GM18858 (cell line): Measurements from ENCODE around the gene COL6A3.

Experiments used
- ATAC-seq: cut with Tn5 transposase; IDR thresholded peaks from one replicate; pipeline ENCODE4 v1.9.1; 2021; ENCODE audit not compliant: unreplicated experiment

The COL6A3 gene

DNA sequence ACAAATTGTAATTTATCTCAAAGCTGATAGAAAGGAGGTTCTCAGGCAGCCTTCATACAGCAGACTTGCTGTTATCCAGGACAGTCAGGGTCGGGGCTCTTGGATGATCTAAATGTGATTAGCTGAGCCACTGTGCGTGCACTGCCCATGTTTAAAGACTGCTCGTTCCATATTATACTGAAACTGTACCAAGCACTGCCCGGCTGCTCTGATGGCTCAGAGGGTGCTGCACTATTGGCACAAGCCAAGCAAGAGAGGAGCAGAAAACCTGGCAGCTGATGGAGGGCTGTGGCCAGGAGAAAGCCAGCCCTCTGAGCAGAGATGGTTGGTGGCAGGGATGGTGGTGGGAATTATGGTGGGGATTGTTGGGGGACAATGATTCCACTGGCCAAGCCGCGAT is 63.4 kb downstream of the COL6A3 start:
- ATAC-seq, result no peak

DNA sequence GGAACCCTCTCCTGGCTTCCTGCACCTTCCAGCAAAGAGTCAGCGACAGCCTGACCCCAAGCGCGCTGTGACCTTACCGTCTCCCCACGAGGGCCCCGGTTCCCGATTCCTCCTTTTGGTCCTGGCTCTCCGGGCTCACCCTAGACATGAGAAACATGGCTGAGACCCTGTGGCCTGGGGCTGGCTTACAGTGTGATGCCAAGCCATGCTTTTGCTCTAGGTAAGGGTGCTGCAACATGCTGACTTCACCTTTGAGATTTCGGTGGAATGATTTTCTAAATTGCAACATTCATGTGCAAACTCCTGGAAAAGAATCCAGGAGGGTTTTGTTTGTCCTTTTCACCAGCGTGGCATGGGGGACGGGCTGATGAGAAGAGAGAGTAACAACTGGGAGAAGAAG is 63.9 kb downstream of the COL6A3 start:
- ATAC-seq, result no peak

DNA sequence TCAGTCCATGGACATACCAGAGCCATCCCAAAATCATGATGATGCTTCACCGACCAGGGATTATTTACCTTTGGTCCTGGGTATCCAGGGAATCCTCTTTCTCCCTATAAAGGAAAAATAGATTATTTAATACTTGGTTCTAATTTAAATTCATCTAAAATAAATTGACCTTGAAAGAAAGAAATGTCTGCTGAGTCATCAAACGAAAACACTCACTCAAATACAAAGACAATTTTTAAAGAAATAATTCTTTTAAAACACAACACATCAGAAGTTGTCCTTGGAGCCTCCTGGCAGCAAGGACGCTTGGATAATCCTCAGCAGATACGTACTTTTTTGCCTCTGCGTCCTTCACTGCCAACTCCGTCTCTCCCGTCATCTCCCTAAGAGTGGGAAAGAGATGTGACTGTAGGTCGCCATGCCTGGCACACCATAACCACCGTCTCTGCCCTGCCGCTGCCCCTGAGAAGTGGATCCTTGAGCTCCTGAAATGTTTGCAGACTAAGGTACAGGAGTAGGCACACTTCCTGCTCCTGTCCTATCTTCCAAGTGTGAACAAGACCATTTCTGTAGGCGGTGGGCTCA is 65.6 kb downstream of the COL6A3 start:
- no peak for ATAC-seq

DNA sequence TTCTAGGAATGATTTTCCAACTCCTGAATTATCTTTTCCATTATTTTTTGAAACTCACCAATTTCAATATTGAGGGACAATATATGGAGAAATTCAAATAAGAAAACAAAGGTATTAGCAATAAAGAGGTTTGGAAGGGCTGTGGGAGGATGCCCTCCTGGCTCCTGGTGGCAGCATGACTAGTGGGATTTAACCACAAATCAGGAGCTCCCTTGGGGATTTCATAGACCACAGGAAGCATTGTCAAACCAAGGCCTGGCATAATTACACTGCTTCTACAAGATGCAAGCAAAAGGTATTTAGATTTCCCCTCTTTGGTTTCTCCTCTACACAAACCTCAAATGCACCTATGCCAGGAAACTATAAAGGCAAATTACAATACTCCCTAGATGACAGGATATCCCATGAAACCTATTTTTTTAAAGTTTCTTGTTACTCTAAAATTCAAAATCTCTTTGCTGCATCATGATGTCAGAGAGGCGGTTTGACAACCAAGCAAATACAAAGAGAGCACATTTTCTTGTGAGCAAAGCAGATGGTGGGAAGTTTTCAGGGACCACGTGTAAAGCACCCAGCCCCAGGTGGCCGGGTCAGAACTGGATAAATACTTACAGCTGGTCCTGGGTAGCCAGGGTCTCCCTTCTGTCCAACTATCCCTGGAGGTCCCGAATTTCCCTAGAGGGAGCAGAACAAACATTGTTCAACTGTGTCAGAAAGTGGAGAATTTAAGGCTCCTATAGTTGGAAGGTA is 67.9 kb downstream of the COL6A3 start:
- ATAC-seq, result no peak

DNA sequence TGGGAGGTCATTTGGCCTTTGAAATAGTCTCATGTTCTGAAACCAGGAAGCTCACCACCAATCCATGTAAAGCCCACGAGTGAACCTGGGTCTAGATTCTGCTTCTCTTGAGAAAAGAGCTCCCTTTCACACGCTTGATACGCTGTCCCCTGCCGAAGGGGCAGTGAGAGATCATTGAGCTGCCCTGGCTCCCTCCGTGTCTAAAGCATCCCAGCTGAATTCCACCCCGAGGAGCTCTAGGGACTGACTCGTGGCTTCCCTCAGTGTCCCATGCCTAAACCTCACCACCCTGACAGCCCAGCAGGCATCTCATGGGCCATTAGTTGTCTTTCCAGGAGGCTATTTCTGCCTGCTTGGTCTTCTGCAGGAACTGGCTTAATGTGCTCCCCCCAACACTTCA is 68.6 kb downstream of the COL6A3 start:
- no peak for ATAC-seq

DNA sequence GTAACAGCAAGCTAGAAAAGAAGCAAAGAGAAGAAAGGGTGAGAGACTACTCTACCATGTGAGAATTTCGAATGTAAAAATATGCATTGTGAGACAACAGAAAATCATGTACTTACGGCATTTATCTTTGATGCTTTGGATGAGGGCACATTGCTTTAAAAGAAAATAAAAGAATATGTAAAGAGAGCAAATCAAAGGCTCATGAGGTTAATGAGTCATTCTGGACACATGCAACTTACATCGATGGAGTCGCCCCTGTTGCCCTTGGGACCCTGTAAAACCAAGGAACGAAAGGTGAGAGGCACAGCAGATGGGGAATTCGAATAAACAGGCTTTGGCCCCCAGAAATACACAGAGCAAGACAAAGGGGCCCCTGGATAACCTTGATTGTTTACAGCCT is 69.0 kb downstream of the COL6A3 start:
- ATAC-seq, result no peak

DNA sequence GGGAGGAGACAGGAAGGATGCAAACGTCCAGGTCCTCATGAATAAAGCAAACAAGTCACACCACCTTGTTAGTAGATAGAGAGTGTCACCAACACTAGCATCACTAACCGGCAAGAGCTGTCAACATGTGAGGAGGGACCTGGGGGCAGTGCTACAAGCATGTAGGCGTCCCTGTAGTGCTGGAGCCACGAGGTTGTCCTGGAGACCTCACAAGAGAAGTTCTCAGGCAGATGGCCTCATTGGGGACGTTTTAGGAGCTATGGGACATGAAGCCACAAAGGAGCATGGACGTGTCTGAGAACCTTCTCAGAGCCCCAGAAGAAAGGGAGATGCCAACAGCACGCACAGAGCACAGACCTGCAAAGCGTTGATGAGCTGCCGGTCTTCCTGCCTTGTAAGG is 70.0 kb downstream of the COL6A3 start:
- no peak for ATAC-seq

DNA sequence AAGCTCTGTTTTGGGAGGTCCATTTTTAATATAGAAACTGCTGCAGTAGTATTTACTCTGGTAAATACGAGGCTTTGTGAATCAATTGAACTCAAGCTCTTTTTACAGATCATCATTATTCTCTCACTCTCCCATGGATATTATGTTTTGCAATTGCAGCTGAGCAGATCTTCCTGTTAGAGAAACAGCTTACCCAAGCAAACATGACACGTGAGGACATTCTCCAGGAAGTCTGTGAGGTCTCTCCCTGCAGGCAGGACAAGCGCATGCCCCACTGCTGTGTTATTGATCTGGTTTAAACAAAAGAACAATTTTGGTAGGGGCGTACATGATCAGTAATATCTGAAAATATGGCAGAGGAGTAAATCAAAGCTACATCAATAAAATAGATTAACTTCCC is 72.1 kb downstream of the COL6A3 start:
- ATAC-seq, result no peak

DNA sequence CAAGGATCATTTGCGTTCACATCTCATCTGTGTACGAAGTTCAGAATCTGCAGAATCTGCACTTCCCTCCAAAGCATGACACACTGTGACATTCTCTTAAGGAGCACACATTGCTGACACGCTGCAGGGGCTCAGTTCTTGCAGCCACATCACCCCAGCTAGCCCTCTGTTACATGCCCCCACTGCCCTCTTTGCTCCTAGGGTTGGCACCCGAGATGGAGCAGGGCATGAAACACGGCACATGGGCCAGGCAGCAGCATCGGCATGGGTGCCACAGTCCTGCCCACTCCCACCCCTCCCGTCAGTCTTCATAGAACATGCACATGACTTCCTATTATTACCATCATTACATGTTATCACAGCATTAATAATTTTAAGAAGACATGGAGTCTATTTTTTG is 76.4 kb downstream of the COL6A3 start:
- no peak for ATAC-seq

DNA sequence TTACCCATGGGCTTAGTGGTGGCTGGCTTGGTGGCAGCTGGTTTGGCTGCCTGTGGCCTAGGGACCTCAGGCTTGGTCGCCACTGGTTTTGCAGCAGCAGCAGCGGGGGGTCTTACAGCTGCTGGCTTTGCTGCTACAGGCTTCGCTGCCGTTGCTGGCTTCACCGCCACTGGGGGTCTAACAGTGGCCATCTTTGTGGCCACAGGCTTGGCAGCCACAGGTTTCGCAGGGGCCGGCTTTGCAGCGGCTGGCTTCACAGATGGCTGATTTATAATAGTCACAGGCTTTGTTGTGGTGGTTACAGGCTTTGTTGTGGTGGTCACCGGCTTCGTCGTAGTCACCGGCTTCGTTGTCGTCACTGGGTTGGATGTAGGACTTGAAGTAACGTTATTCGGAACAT is 77.8 kb downstream of the COL6A3 start:
- no peak for ATAC-seq

DNA sequence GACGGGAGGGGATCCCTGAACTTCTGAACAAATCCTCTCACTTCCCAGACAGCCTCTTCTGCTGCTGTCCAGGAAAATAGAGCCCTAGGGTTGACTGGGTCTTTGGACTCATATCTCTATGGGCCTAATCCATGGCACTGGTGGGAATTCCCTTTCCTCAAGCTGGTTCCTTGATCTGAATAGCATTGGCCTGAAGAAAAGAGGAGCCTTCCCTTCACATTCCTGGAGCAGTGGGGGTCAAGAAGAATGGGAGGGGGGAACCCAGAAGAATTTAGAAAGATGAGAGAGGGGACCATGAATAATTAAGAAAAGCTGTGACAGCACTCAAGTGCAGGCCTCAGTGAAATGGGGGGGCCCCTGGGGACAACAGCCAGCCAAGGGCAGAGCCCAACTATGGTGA is 80.2 kb downstream of the COL6A3 start:
- ATAC-seq, result no peak

DNA sequence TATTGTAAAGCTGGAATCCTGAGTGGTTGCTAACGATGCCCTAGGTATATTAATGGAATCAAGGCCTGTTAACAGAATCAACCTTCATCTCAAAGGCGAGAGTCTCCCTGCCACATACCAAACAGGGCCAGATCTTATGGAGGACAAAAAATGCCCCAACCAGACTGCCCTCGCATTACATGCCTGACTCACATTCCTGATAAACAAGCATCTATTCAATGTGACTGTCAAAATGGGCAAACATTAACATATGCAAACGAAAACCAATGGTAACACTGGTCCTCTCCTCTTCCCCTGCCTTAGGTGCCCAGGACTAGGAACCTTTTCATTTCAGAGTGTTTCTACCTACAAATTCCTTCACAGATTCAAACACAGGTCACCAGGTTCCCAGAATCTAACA is 83.4 kb downstream of the COL6A3 start:
- ATAC-seq, result no peak

DNA sequence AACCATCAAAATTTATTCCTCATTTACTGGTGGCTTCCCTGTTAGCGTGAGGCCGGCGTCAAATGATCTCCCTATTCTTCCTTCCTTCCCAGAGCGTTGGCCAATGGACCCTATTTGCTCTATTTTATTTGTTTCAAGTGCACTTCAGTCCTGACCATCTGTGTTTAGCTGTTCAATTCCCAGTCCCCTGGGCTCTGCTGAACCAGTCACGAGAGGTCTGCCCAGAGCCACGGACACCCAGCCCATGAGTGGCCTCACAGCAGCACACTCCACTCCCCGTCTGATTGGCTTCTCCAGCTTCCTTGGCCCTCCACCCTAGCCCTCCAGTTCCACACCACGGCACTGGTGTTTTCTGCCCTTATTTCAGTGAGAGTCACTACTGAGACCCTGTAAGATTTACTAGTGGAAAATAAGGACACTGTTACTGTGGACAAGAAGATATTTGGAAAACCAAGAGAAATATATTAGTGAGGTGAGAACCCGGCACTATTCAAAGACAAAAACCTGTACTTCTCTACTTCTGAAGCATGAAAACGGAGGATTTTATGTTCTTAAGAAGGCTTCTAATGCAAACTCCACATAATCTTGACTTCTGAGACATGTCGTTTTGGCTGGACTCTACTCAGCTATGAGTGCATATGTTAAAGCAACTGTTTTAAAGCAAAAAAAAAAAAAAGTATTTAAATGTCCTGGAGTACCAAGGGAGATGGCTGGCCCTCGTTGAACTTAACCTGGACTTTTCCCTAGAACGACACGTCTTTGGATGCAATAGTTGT is 86.6 kb downstream of the COL6A3 start:
- ATAC-seq, result no peak

DNA sequence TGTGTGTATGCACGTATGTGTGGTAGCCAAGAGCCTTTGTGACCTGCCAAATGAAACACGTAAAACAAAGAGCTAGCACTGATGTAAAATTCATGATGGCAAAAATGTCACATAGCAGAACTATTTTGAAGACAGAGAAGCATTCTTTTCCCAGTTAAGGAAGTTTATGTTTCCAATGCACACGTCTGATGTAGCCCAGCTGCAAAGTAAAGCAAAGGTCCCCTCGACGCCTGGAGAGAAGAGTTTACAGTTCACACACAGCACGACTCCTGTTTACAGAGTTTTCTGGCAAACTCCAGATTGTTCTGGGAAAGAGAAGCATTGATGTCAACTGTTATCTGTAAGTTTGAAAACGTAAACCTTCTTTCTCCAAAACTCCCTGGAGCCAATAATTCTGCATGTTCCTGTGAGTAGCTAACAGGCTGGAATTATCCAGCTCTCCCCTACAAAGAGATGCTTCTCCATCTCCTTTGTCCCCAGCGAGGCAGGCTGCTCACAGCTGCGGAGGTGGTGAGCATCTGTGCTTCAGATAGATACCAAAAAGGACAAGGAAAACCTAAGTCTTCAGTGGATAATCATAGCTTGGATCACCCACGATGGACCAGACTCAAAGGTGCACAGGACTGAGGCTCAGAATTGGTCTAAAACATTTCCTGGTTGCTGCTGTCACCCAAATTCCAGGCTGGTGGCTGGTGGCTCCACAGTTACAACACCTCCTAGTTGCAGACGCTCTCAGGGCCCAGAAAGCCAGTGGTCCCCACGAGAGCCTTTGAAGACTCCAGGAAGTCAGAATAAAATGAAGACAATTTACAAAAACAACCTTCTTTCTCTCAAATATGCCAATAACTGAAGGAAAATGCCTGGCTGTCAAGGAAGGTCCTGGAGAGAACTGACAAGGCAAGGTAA is 87.4 kb downstream of the COL6A3 start:
- no peak for ATAC-seq

DNA sequence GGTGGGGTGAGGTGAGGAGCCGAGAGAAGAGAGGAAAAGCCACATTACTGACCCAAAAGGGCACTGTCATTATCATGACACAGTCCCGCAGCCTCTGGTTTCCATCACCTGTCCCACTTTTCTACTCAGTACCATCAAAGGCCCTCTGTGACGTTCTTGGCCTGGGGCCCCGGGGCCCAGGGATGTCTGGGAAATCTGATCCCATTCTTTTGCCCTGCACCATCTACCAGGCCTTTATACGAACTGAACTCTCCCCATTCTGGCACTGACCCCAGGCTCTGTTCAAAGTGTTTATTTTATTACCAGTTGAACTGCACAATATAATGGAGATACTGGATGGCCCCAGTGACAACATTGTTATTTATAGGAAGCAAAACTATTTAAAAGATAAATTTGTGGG is 89.1 kb downstream of the COL6A3 start:
- no peak for ATAC-seq

DNA sequence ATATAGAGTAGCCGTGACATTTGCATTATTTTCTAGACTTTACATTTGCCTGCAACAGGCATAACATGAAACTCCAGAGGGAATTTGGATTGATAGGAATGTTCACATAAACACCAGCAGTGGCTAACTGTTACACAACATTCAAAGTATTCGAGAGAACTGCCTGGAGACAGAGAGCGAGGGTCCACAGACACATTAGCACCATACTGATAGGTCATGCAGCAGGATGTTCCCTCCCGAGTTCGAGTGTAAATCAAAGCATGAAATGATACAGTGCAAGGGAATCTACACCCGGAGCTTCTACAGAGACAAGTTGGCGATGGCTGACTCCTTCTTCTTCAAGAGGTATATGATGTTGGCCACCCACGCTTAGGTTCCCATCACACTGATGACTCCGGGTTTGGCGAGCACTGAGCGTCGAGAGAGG is 89.5 kb downstream of the COL6A3 start:
- no peak for ATAC-seq

DNA sequence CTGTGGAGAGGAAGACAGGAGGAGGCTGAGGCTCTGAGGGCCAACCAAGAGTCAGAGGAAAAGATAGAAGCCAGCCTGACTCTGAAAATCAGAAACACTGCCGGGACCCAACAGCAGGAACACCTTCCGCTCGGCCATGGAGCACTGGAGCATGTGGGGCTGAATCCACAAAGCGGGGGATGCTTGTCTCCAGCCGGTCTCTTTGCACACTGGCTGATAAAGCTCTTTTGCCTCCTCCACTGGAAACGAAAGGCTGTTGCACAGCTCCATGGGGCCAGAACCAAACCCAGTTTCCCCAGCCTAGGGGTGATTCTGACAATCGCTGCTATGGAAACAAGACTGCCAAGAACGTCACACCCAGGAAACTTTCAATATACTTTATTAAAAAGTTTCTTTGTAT is 90.3 kb downstream of the COL6A3 start:
- ATAC-seq, result no peak

DNA sequence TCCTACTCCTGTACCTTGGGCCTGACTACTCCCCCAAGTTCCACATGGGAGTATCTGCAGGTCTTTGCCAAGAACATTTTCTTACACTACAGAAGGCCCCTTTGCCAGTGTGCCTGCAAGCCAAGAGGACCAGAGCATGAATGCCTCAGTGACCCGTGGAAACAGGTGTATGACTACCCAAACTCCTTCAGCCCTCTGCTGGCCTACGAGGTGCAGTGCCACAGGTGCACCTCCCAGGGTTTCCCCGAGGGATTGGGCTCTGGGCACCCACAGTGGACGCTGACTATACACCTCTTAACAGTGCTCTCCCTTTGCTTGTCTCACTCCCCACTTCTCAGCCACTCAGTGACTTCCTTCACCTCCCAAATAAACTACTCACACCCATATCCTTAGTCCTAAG is 91.4 kb downstream of the COL6A3 start:
- ATAC-seq, result no peak

DNA sequence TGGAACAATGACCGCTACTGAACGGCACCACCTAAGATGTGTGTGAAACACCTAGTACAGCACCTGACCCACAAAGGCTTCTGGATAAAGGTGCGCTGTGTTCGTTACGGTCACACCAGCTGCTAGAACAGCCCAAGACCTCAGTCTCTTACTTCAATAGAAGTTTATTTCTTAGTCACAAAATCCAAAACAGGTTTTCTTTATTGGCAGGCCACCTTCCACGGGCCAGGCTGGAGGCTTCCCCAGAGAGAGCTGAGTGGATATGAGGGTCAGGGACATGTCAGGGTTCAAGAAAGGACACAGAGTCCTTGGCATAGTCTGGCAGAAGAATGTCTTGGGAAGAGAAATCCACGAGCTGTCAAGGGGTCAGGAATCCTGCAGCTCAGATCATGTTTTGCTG is 92.2 kb downstream of the COL6A3 start:
- ATAC-seq, result no peak

DNA sequence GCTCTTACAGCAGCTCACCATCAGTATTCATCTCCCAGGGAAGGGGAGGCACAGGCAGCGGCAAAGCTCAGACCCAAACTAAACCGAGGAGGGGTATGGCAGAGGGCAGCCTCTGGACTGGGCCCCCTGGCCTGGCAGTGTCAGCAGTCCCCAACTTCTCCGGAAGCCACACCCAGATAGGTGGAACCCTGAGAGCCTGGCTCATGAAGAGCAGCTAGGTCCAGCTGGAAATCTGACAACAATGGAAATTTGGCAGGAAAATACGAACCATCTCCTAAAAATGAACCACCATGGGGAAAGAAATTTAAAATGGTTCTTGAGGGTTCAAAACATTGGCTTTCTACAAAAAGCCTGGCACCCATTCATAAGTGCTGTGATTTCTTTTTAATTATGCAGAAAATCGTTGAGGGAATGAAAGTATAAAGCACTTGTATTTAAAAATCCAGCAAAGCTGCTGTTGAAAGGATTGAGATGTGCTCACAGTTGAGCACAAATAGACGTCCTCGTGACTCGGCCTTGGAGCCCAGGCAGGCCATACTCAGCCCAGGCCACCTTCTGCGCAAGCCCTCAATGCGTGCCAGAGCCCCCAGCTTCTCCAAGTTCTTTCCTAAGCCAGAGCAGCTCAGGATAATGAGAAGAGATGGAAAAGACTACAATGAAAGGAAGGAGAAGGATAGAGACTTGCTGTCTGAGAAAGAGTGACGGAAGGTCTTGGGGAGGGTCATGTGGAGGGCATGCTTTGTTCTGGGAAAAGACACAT is 93.0 kb downstream of the COL6A3 start:
- no peak for ATAC-seq

DNA sequence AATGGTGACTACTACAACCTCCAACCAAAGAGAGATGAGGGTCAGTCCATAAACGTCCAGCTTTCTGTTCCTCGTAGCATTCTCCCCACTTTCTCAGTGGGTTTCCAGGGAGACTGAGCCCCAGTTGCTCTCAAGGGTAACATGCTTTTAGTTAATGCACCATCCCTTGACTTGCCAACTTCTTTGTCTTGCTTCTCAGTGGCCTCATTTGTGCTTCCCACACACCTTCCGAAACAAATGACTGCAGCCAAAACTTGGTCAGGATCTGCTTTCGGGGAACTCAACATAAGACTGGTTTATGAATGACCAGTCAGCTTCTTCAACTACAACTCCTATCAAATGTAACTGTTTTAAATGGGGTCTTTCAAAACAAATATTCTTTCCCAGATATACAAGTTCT is 94.1 kb downstream of the COL6A3 start:
- ATAC-seq, result no peak
